DOHH2 (cell line): Measurements from ENCODE around the gene ZNF415.

Source experiments
- CTCF ChIP-seq: fragments of 200-600 bp; sonication (generic); IDR thresholded peaks from one replicate; pipeline ENCODE4 v1.5.1; 2014; ENCODE audit warnings: antibody characterized with exemption, mild to moderate bottlenecking, low read depth, low read length; ENCODE audit not compliant: poor library complexity, severe bottlenecking
- EZH2phosphoT487 ChIP-seq: fragments of 200-600 bp; sonication (generic); IDR thresholded peaks from 2 replicates; pipeline ENCODE4 v1.6.1; 2017; ENCODE audit warnings: borderline replicate concordance, mild to moderate bottlenecking, antibody characterized with exemption, low read length, moderate library complexity, mixed read lengths

GRCh38 chr19:53131727-53132126 lies 983 bp downstream of the ZNF415 start:
- TF ChIP-seq CTCF = no peak
- no peak for TF ChIP-seq EZH2phosphoT487
